HG02852 (cell line): ENCODE results near the gene RRP8.

Experiments
- ATAC-seq: cut with Tn5 transposase; IDR thresholded peaks from one replicate; pipeline ENCODE4 v1.9.1; 2021; ENCODE audit warnings: mild to moderate bottlenecking, moderate library complexity; ENCODE audit not compliant: unreplicated experiment

RRP8 gene

DNA sequence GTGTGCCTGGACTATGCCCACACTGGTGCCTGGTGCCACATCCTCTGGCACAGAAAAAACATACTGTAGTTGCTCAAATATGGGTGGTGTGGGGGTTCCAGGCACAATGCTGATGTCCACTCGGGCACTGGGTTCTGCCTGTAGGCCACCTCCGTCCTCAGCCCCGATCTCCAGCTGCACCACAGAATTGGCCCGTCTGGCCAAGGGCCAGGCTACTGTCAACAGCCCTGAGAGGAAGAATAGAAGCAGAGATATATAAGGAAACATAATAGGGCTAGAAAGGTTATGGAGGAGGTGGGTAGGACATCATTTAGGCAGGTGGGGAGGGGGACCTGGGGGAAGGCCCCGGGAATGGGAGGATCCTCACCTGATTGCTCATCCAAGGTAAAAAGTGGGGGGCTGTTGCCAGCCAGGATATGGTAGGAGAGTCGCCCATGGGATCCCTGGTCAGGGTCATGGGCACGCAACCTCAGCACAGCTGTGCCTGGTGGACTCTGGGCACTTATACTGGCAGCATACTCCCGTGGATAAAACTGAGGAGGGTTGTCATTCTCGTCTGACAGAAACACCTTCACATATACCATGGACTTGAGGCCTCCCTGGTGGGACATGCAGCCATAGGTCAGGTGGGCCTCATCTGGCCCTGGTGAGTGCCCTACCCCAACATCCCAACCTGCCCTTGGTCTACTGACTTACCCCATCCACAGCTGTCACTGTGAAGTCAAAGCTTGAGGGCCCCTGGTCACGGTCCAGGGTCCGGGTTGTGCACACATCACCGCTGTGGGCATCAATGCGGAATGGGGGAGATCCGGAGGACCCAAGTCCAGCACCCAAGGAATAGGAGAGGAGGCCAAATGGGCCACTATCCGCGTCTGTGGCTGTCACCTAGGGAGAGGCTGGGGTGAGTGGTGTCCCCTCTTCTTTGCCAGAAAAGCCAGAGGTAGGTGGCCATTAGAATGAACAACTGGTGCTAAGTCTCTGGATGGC is 30.3 kb upstream of the RRP8 start:
- no peak for ATAC-seq

DNA sequence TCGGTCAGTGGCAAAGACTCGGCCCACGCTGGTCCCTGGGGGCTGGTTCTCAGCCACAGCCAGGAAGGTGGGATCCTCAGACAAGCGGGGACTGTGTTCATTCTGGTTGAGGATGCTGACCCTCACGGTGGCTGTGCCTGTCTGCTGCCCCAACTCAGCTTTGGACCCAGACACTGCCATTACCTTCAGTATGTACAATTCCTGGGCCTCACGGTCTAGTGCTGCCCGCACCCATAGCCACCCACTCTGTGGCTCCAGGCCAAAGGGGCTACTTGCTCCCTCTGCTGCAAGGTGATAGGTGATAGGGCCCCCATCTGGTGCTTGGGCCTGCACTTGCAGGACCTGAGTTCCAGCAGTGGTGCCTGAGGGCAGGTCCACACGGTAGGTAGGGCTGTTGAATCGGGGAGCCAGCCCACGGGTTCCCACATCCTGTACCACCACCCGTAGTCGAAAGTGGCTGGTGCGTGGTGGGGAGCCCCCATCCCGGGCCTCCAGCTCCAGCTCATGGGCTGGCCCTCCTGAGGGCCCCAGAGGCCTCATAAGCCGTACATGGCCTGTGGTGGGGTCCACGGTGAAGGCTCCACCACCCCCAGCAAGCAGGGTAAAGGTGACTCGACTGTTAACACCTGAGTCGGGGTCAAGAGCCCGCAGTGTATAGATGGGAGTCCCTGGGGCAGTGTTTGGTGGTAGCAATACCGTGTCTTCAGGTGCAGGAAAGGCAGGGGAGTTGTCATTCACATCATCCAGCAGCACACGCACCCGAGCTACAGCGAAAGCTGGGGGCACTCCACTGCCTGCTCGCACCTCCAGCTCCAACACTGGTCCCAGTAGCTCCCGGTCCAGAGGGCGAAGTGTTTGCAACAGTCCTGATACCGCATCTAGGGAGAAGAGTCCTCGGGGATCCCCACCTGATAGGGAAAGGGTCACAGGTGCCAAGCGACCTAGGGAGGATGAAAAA is 29.0 kb upstream of the RRP8 start:
- no peak for ATAC-seq

DNA sequence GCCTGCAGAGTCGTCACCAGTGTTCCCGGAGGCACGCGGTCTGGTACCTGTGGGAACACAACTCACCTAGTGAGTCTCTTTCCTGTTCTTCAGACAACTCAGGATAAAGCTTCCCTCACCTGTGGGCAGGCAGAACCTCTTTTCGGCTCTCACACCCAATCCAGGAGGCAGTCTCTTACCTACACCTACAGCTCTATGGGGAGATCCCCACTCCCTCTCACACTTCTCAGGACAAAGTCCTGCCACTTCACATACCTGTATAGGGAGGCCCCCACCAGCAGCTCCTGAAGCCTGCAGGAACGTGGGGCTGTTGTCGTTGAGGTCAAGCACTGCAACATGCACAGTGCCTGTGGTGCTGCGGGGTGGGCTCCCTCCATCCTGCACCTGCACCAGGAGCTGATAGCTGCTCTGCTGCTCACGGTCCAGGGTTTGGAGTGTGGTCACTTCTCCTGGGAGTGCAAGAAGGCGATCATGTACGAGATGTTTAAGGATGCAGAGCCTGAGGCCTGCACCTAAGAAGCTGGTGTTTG is 28.0 kb upstream of the RRP8 start:
- ATAC-seq: no peak

DNA sequence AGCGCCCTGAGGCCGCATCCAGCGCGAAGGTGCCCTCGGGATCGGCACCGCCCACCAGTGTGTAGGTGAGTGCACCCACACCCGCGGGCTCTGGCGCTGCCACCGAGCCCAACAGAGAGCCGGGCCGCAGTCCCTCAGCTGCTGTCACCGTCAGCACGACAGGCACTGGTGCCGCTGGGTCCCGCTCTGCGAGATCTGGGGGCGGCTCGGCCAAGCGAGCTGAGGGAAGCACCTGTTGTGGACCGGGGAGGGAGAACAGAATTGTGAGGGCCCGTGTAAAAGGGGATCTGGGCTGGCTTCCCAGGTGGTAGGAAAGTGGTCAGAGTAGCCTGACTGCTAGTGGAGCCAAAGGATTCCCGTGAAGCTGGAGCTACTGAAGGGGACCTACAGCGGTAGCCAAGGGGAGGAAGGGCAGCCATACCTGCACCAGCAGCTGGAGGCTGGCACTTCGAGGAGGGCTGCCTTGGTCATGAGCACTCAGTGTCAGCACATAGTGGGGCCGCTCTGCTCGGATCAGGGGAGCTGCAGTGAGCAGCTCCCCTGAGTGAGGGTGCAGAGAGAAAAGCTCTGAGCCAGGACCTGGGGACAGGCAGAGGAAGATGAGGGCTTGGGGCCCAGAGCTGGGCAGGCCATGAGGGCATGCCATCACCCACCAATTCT is 27.3 kb upstream of the RRP8 start:
- no peak for ATAC-seq

DNA sequence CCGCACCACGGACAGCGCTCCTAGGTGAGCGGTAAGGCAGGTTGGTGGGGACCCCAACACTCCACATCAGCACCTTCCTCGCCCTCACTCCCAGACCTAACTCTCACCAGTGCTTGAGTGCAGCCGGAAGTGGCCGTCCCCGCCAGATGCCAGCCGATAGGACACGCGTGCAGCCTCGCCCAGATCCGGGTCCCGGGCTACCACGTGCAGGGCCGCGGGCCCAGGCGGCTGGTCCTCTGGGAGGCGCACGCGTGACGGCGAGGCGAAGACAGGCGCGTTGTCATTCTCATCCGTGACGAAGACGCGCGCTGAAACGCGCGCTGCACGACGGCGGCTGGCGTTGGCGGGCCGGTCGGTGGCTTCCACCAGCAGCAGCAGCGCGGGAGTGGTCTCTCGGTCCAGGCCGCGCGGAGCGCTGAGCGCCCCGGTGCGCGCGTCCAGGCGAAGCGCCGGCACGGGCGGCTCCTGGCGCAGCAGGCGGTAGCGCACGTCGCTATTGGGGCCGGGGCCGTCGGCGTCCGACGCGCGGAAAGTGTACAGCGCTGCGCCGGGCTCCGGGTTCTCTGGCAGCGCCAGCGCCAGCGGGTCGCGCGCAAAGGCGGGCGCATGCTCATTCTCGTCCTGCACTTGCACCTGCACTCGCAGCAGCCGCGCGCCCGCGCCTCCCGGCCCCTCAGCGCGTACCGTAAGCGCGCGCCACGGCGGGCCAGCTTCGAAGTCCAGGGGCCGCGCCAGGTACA is 26.6 kb upstream of the RRP8 start:
- ATAC-seq: no peak

DNA sequence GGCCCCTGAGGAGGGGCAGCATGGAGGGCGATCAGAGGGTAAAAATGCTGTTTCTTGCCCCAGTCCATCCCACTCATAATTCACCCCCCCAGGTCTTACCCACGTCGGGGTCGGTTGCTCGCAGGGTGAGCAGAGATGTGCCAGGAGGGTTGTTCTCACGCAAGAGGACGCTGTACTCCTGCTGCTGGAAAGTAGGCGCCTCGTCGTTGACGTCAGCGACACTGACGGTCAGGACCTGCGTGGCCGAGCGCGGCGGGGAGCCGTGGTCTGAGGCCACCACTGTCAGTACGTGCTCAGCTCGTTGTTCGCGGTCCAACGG is 26.1 kb upstream of the RRP8 start:
- no peak for ATAC-seq

DNA sequence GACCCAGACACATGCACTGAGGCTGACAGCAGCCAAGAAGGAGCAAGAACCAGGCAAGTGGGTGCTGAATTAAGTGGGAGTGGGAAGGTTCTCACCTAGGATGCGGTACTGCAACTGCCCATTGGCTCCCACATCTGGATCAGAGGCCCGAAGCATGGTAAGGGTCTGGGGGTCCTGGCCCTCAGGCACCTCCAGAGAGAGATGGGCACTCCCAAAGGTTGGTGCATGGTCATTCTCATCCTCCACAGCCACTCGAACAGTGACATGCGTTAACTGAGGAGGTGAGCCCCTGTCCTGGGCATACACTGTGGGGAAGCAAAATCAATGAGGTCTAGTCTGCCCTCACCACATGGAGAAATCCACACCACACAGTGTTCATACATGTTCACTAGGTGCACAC is 25.1 kb upstream of the RRP8 start:
- no peak for ATAC-seq

DNA sequence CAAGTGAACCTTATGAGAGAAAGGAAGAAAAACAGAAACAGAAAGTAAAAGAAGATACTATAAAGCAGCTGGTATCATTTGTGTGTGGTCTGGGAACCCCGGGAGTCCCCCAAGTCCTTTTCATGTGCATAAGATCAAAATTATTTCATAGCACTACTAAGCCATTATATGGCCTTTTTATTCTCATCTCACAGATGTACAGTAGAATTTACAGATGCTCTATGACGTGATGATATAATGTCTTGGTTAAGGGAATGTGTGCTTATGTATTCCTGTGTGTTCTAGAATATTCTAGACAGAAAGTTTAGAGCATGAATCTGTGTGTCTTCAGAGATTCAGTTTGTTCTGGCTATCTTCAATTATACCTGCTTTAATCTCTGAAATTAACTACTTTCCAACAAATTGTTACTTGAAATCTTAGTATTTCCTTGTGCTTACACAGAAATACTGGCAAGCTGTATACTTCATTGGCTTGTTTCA is 24.4 kb upstream of the RRP8 start:
- peak; percentile 85 for ATAC-seq

DNA sequence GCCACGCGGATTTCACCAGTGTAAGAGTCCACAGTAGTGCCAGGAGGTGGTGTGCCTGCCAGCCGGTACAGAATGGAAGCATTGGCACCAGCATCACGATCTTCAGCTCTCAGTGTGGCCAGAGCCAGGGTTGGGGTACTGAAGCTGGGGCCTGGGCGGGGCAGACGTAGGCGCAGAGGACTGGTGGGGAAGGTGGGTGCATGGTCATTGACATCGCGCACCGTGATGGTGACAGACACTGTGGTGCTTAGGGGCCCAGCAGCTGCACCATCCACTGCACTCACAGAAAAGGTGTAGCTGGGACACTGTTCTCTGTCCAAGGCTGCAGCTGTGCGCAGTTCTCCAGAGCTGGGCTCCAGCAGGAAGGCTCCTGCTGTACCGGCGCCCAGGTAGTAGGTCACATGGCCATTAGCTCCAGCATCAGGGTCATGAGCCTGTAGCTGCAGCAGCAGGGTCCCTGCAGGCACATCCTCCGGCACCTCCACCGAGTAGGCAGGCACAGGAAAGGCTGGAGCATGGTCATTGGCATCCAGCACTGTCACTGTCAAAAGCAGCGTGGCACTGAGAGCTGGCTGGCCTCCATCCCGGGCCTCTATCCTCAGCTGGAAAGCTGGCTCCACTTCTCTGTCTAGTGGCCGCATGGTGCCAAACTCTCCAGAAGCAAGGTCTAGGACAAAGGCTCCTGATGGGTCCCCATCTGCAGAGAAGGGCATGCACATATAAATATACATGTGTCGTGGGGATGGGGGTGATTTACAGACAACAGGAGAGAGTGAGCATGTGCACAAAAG is 23.8 kb upstream of the RRP8 start:
- no peak for ATAC-seq

DNA sequence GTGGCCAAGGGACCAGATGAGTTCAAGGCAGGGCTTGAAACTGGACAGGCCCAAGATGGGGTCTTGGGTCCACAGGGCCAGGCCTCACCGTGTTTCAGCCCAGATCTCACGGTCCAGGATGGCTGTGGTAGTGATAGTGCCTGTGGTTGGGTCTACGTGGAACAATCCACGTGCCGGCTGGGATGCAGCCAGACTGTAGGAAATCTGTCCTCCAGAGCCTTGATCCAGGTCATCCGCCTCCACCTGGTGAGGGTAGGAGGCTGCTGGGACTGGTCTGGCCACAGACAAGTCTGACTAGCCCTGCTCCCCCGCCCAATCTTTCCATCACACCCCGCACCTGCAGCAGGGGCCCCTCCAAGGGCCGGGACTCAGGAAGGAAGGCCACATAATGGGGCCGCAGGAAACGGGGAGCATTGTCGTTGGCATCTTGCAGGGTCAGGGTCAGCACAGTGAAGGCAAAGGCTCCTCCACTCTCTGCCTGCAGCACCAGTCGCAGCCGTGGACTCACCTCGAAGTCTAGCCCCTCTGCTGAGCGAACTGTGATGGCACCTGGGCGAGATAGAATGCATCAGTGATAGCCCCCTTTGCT is 22.5 kb upstream of the RRP8 start:
- ATAC-seq: no peak

DNA sequence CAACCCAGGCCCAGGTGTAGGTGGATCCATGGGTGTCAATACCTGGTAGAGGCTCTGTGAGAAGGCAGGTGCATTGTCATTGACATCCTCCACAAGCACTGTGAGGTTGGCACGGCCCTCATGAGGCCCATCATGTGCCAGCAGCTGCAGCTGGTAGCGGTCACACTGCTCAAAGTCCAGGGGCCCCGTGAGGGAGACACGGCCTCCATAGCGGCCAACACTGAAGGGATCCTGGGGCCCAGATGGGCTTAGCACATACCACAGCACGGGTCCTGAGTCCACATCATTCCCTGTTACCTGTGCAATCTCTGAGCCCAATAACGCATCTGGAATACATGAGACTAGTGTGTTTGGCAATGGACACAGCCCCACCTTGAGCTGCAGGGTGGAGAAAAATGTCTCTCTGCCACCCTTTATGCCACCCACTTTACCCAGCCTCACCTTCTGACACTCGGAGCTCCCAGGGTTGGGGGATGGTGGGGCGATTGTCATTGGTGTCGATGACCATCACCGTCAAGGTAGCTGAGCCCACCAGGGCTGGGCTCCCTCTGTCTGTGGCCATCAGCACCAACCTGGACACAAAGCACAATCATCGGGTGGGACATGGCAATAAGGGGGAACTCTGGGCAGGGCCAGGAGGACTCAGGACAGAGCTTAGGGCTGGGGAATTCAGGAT is 21.9 kb upstream of the RRP8 start:
- ATAC-seq: no peak

DNA sequence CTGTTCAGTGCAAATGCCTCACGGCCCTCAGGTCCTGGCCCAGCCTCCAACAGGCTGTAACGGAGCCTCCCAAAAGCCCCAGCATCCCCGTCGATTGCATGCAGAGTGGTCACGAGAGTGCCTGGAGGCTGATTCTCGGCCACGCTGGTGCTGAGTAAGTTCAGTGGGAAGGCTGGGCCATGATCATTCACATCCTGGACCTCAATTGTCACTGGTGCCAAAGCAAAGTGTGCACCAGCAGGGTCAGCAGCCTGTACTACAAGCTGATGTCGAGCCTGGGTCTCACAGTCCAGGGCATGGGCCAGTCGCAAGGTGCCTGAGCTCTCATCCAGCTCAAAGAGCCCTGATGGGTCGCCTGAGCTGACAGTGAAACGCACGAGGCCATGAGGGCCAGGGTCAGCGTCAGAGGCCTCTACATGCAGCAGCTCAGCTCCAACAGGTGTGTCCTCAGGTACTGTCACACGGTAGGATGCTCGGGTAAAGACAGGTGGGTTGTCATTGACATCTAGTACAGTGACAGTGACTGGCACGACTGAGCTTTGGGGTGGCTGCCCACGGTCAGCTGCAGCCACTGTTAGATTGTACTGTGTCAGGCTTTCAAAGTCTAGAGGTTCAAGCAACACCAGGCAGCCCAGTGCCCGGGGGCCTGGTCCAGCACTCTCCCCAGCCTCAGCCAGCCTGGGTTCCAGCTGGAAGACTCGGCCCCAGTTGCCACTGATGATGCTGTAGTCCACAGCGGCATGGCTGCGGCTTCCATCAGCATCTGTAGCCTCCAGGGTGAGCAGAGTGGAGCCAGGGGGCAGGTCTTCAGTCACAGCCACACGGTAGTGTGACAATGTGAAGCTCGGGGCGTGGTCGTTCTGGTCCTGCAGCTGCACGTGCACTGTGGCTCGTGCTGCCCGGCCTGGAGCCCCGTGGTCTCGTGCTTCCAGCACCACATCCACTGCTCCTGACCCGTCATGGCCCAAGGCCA is 20.3 kb upstream of the RRP8 start:
- no peak for ATAC-seq

DNA sequence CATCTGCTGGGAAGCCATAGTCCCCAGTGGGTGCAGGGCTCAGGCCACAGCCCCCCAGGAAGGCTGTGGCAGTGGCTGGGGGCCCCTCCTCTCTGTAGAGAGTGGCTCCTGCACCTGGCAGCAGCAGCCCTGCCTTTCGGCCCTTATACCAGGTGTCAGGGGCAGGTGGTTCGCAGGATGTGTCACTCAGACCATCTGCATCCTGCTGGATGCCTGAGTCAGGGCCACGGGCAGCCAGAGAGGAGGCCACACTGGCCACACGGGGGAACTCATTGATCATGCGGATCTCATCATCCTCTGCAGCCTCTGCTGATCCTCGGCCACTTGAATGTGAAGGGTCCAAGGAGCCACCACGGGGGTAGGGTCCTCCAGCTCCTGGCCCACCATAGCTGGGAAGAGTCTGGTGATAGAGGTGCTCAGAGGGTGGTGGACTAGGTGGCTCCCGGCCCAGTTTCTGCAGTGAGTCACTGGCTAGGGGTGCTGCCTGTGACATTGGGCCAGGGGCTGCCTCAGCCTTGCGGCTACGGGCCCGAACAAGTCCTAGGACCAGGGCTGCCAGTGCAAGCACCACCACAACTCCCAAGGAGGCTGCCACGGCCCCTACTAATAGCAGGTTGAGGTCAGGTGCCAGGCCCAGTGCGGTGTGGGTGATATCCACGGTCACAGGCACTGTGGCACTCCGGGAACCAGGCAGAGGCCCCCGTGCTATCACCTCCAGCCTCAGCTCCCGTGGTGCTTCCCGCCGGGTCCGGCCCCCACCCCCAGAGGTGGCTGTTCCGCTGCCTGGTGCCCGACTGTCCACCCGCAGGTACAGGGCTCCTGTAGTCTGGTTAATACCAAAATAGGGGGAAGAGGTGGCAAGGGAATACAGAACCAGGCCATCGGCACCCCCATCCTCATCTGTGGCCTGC is 19.1 kb upstream of the RRP8 start:
- ATAC-seq: no peak

DNA sequence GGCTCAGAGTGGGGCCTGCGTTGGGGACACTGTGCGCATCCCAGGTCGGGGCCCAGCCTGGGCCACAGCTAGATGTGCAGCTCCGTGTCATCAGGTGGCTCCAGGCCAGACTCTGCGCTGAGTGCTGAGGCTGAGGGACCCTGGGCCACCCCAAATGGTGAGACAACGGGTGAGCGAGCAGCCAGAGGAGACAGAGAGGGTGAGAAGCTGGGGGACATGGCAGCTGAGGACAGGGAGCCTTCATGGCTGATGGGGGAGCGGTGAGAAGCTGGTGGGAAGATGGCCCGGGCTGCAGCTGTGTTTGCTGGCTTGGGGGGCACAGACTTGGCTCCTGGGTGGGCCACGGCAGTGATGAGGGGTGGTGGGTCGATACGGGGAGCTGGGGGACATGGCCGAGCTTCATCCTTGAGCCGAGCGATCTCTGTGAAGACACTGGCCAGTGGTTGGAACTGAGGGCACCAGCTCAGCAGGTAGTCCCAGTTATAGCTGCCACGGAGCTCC is 18.3 kb upstream of the RRP8 start:
- no peak for ATAC-seq

DNA sequence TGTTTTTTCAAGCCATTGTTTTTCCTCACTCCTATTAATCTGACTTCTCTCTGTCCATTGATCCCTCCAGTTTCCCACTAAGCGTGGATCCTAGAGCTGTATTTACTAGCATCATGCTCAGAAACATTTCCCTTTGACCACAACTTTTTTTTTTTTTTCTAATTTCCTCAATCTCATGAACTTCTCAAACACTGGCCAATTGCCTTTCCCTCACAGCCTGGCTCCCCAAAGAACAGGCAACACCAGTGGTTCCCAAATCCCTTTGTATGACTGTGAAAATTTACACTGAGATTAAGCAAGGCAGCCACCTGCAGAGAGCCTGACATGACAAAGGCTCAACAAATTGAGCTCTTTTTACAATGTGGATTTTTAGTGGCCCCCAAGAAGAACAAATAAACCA is 17.2 kb upstream of the RRP8 start:
- no peak for ATAC-seq
